ENCODE results near the gene ACKR3. TPM values are rescaled to one million over a fixed set of nuclear protein-coding genes. Genes with fewer than 3 reads are reported as not detected.

The ACKR3 gene
- polyA plus RNA-seq, 2 of the 4 experiments (the other 2 are of a cell fraction), result 21.3 to 33.2 TPM

GRCh38 chr2:236616624-236617023 is 47.0 kb downstream of the ACKR3 start (continued):
- no peak for TF ChIP-seq POLR2AphosphoS2 (conservative IDR thresholded peaks at IDR 0.05; ENCODE audit: low read length)

DNA sequence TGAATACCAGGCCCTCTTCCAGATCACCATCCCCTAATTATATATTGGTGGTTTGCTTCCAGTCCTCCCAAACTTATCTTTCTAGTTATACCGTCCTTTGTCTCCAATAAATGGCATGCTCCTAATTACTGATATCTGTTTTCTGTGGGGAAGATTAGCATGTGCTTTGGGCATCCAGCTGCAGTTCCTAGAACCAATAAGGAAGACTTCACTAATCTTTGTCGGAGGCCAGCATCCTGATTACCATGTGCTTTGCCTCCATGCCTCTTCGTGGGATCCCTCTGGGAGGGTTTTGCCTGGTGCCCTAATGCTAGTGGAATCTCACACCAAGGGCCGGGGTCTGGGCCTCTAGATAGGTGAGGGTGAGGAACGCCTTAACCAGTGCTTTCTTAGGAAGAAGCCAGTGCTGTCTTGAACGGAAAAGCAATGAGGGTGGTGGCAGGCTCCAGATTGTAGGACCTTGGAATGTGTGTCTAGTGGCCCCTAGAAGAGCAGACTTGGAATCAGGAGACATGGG is 47.7 kb downstream of the ACKR3 start:
- FAIRE-seq, result no peak
- ATAC-seq, result no peak
- 42% methylated on average over 6 of the region's 6 CpGs for WGBS (ENCODE audit: missing lambda C conversion rate)
- ChIA-PET CTCF (no interaction called here), POLR2A (no interaction called here)
- Histone ChIP-seq H3K27ac (no peak overlapping the region), H3K4me1 (no peaks in the 10 kb centered on the region), H3K4me2 (no peak overlapping the region), H3K9me3 (no peaks in the 10 kb centered on the region), H3K4me3 (no peak overlapping the region)
- no peak for DNase-seq (ENCODE audit: low read depth in 1 of 2, low spot score in 1 of 2)
- TF ChIP-seq SREBF2 (IDR thresholded peaks at IDR 0.05) (no peak), ATOH8 (CRISPR knock-in tag; IDR thresholded peaks at IDR 0.05; ENCODE audit: low read depth) (no peak), RNF2 (IDR thresholded peaks at IDR 0.05; ENCODE audit: borderline replicate concordance, low read depth) (no peak), KDM1A (IDR thresholded peaks at IDR 0.05; ENCODE audit: low read depth) (no peak), TP53 (CRISPR knock-in tag; IDR thresholded peaks at IDR 0.05) (no peak), EHMT2 (IDR thresholded peaks at IDR 0.05; ENCODE audit: low read depth) (no peak), GATA3 (IDR thresholded peaks at IDR 0.05; ENCODE audit: borderline replicate concordance) (no peak), EHF (CRISPR knock-in tag; IDR thresholded peaks at IDR 0.05) (no peak), NFE2L2 (conservative IDR thresholded peaks at IDR 0.05; ENCODE audit: low read length) (no peak), SMC3 (IDR thresholded peaks at IDR 0.05) (no peak), HEYL (CRISPR knock-in tag; IDR thresholded peaks at IDR 0.05) (no peak), ZSCAN20 (CRISPR knock-in tag; IDR thresholded peaks at IDR 0.05) (no peak), BCL3 (IDR thresholded peaks at IDR 0.05) (no peak), JUN (IDR thresholded peaks at IDR 0.05) (no peak), CBX2 (IDR thresholded peaks at IDR 0.05; ENCODE audit: borderline replicate concordance, low read depth) (no peak), FOXS1 (CRISPR knock-in tag; IDR thresholded peaks at IDR 0.05) (no peak), HOXB13 (CRISPR knock-in tag; IDR thresholded peaks at IDR 0.05; ENCODE audit: low read depth) (no peak), POLR2AphosphoS2 (conservative IDR thresholded peaks at IDR 0.05; ENCODE audit: low read length) (no peak)
- TF ChIP-seq, protein P1, sequence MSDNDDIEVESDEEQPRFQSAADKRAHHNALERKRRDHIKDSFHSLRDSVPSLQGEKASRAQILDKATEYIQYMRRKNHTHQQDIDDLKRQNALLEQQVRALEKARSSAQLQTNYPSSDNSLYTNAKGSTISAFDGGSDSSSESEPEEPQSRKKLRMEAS (IDR thresholded peaks at IDR 0.05), result no peak

DNA sequence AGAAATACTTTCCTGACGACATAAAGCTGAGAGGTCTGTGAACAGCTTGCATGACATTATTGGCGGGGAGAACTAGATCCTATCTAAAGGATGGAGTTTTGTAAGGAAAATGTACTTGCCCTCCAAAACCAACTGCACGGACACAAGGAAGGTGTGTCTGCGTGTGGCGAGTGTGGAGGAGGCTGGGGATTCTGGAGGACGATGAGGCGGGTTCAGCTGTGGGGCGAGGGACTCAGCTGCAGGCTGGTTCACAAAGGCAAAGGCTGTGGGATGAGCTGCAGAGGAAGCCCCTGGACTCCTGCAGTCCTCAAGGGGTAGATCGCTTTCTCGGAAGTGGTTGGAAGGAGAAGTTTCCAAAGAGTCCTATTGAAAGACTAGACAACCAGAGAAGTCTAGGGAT is 48.2 kb downstream of the ACKR3 start:
- Histone ChIP-seq H3K4me1 (no peaks in the 10 kb centered on the region), H3K4me3 (no peak overlapping the region), H3K9me3 (no peaks in the 10 kb centered on the region), H3K27ac (no peak overlapping the region), H3K4me2 (no peak overlapping the region)
- 77% methylated on average over 10 of the region's 10 CpGs for WGBS (ENCODE audit: missing lambda C conversion rate)
- ChIA-PET POLR2A (no interaction called here), CTCF (no interaction called here)
- FAIRE-seq, result no peak
- TF ChIP-seq SREBF2 (IDR thresholded peaks at IDR 0.05) (no peak), ZNF302 (CRISPR knock-in tag; IDR thresholded peaks at IDR 0.05) (no peak), KDM5A (IDR thresholded peaks at IDR 0.05) (no peak), CBX8 (IDR thresholded peaks at IDR 0.05) (no peak), EHF (CRISPR knock-in tag; IDR thresholded peaks at IDR 0.05) (no peak), ZC3H11A (IDR thresholded peaks at IDR 0.05) (no peak), MYC (IDR thresholded peaks at IDR 0.05; ENCODE audit: borderline replicate concordance, low read length) (no peak), CEBPB (IDR thresholded peaks at IDR 0.05) (no peak), EP300 (IDR thresholded peaks at IDR 0.05) (no peak), REST (IDR thresholded peaks at IDR 0.05) (no peak)
- TF ChIP-seq, protein P2, sequence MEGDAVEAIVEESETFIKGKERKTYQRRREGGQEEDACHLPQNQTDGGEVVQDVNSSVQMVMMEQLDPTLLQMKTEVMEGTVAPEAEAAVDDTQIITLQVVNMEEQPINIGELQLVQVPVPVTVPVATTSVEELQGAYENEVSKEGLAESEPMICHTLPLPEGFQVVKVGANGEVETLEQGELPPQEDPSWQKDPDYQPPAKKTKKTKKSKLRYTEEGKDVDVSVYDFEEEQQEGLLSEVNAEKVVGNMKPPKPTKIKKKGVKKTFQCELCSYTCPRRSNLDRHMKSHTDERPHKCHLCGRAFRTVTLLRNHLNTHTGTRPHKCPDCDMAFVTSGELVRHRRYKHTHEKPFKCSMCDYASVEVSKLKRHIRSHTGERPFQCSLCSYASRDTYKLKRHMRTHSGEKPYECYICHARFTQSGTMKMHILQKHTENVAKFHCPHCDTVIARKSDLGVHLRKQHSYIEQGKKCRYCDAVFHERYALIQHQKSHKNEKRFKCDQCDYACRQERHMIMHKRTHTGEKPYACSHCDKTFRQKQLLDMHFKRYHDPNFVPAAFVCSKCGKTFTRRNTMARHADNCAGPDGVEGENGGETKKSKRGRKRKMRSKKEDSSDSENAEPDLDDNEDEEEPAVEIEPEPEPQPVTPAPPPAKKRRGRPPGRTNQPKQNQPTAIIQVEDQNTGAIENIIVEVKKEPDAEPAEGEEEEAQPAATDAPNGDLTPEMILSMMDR (IDR thresholded peaks at IDR 0.05), result no peak
- TF ChIP-seq, protein P3, sequence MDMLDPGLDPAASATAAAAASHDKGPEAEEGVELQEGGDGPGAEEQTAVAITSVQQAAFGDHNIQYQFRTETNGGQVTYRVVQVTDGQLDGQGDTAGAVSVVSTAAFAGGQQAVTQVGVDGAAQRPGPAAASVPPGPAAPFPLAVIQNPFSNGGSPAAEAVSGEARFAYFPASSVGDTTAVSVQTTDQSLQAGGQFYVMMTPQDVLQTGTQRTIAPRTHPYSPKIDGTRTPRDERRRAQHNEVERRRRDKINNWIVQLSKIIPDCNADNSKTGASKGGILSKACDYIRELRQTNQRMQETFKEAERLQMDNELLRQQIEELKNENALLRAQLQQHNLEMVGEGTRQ (IDR thresholded peaks at IDR 0.05), result no peak
- DNase-seq (ENCODE audit: low read depth in 1 of 2, low spot score in 1 of 2), result no peak
- no peak for ATAC-seq
